ENCODE data around the gene MAP1A.
A peak's percentile ranks its signal among the peaks of the same experiment; 100 is the strongest.

Gene MAP1A

GRCh38 chr15:43511012-43511885 lies 6.2 kb upstream of the MAP1A start:
- no peak for DNase-seq (ENCODE audit: low spot score)

GRCh38 chr15:43513550-43513949 lies 3.9 kb upstream of the MAP1A start:
- peak; percentile 56 for DNase-seq (ENCODE audit: low spot score)

GRCh38 chr15:43514241-43515057 lies 3.0 kb upstream of the MAP1A start:
- DNase-seq (ENCODE audit: low spot score) = no peak

DNA sequence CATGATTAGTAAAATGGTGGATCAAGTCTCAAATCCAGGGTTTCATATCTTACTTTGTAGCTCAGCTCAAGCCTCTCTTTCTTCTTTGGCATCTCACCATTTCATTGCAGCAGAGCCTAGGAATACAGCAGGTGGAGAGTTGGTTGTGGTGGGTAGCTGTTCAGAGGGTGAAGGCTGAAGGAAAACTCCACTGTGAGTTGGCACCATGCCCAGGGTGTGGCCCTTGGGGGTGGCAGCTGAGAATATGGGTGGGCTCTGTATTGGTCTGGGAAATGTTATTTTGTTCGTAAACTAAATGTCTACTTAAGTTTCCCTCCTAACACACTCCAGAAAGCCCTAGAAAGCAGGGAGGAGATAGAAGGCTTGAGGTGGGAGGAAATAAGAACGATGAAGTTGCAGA lies 1.7 kb upstream of the MAP1A start:
- DNase-seq (ENCODE audit: low spot score) = no peak

DNA sequence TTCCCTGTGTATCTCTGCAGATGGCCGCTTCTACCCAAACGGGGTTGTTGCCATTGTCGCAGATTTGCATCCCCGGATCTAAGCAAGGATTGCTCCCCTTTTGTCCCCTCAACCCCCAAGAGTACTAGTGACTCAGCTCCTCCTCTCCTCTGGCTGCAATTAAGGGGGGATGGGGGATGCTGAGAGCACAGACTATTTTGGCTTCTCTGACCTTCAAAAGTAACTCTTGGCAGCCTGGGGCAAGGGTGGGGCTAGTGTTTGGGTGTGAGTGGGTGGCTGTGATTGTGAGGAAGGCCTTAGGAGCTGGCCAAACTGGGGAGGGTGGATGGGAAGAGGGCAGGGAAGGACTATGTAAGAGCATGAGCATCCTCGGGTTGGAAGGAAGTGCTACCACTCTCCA lies 1.2 kb upstream of the MAP1A start:
- no peak for DNase-seq (ENCODE audit: low spot score)

DNA sequence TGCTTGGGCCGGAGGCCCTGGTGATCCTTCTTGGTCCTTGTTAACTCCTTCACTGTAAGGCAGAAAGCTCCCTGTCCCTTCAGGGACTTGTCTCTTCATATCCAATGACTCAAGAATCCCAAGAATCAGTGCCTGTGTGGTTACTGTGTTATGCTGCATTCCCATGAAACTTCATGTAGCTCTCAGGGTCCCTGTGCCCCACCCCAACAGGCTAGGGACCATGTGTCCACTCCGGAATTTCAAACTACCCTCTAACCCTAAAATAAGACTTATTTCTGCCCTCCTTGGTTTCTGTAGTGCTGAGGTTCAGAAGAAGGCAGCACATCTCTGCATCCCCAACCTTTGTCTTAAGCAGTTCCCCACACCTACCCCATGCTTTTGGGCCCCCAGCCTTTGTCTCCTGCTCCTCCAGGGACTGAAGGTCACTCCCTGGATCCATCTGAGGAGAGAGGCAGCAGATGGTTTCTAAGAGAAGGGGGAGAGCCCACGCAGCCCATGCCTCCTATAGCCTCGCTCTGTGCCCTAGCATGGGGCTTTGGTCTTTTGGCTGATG lies 531 bp upstream of the MAP1A start:
- DNase-seq (ENCODE audit: low spot score) = no peak

- DNase-seq (ENCODE audit: low spot score) = no peak
These were observed 871 bp downstream of the MAP1A start for GRCh38 chr15:43518197-43518761.

DNA sequence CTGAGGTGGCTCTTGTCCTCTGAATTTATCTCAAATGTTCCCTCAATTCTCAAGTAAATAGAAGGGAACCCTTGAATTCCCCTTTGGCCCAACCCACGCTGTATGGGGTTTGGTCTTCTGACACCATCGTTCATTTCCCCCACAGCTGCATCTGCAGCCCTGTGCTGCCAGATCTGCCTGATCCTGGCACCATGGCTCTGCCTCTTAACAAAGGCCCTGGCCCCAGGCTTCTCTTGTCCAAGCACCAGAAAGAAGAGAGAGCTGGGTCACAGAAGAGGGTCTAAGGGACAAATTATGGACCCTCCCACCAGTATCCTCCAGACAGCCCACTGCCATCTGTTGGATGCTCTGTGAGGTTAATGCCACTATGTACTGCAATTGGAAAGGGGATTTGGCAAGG lies 1.8 kb downstream of the MAP1A start:
- DNase-seq (ENCODE audit: low spot score) = no peak

DNA sequence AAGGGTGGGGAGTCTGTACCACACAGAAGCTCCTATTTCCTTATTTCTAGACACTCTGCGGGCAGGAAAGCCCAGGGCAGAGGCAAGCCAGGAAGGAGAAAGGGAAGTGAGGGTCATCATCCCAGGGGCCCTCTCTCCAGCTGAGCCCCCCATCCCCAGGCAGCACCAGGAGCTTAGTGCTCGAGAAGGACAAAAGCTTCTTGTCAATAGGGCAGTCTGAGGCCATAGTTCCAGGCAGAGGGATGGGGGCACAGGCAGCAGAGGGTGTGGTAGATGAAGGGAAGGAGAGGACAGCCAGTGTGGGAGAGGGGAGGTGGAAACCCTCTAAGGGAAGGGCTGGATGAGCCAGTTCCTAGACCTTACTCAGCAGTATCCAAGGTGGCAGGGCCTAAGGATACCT lies 2.7 kb downstream of the MAP1A start:
- no peak for DNase-seq (ENCODE audit: low spot score)

DNA sequence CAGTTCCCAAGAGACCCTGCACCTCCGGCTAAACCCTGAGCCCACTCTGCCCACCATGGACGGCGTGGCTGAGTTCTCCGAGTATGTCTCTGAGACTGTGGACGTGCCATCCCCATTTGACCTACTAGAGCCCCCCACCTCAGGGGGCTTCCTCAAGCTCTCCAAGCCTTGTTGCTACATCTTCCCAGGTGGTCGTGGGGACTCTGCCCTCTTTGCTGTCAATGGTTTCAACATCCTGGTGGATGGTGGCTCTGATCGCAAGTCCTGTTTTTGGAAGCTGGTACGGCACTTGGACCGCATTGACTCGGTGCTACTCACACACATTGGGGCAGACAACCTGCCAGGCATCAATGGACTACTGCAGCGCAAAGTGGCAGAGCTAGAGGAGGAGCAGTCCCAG lies 4.0 kb downstream of the MAP1A start:
- DNase-seq (ENCODE audit: low spot score) = no peak

- no peak for DNase-seq (ENCODE audit: low spot score)
These were observed 4.8 kb downstream of the MAP1A start for GRCh38 chr15:43522247-43522646.

GRCh38 chr15:43523646-43524045 lies 6.2 kb downstream of the MAP1A start:
- DNase-seq (ENCODE audit: low spot score) = no peak

DNA sequence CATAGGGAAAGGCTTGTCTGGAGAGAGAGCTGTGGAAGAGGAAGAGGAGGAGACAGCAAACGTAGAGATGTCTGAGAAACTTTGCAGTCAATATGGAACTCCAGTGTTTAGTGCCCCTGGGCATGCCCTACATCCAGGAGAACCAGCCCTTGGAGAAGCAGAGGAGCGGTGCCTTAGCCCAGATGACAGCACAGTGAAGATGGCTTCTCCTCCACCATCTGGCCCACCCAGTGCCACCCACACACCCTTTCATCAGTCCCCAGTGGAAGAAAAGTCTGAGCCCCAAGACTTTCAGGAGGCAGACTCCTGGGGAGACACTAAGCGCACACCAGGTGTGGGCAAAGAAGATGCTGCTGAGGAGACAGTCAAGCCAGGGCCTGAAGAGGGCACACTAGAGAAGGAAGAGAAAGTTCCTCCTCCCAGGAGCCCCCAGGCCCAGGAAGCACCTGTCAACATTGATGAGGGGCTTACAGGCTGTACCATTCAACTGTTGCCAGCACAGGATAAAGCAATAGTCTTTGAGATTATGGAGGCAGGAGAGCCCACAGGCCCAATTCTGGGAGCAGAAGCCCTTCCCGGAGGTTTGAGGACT lies 6.9 kb downstream of the MAP1A start:
- DNase-seq (ENCODE audit: low spot score) = no peak

DNA sequence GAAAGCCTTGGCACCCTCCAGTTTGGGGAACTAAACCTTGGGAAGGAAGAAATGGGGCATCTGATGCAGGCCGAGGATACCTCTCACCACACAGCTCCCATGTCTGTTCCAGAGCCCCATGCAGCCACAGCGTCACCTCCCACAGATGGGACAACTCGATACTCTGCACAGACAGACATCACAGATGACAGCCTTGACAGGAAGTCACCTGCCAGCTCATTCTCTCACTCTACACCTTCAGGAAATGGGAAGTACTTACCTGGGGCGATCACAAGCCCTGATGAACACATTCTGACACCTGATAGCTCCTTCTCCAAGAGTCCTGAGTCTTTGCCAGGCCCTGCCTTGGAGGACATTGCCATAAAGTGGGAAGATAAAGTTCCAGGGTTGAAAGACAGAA lies 7.7 kb downstream of the MAP1A start:
- DNase-seq (ENCODE audit: low spot score) = no peak

- no peak for DNase-seq (ENCODE audit: low spot score)
These were observed 9.0 kb downstream of the MAP1A start for GRCh38 chr15:43526261-43526930.

DNA sequence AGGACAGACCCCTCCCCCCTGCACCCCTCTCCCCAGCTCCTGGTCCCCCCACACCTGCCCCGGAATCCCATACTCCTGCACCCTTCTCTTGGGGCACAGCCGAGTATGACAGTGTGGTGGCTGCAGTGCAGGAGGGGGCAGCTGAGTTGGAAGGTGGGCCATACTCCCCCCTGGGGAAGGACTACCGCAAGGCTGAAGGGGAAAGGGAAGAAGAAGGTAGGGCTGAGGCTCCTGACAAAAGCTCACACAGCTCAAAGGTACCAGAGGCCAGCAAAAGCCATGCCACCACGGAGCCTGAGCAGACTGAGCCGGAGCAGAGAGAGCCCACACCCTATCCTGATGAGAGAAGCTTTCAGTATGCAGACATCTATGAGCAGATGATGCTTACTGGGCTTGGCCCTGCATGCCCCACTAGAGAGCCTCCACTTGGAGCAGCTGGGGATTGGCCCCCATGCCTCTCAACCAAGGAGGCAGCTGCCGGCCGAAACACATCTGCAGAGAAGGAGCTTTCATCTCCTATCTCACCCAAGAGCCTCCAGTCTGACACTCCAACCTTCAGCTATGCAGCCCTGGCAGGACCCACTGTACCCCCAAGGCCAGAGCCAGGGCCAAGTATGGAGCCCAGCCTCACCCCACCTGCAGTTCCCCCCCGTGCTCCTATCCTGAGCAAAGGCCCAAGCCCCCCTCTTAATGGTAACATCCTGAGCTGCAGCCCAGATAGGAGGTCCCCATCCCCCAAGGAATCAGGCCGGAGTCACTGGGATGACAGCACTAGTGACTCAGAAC lies 9.8 kb downstream of the MAP1A start:
- DNase-seq (ENCODE audit: low spot score) = no peak

GRCh38 chr15:43527802-43528541 lies 10.6 kb downstream of the MAP1A start:
- DNase-seq (ENCODE audit: low spot score) = no peak

DNA sequence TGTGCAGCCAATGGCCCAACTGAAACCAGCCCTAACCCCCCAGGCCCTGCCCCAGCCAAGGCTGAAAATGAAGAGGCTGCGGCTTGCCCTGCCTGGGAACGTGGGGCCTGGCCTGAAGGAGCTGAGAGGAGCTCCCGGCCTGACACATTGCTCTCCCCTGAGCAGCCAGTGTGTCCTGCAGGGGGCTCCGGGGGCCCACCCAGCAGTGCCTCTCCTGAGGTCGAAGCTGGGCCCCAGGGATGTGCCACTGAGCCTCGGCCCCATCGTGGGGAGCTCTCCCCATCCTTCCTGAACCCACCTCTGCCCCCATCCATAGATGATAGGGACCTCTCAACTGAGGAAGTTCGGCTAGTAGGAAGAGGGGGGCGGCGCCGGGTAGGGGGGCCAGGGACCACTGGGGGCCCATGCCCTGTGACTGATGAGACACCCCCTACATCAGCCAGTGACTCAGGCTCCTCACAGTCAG lies 11.2 kb downstream of the MAP1A start:
- no peak for DNase-seq (ENCODE audit: low spot score)

- DNase-seq (ENCODE audit: low spot score) = no peak
These were observed 11.7 kb downstream of the MAP1A start for GRCh38 chr15:43529141-43529540.
